Occipital lobe (tissue), 2 donors: Measurements from ENCODE around the gene PLEKHG5. TPM values are rescaled to one million over a fixed set of nuclear protein-coding genes. Genes with fewer than 3 reads are reported as not detected.
A peak's percentile ranks its signal among the peaks of the same experiment; 100 is the strongest.

Experiments
- DNase-seq: peaks from one replicate; lab custom pipeline; 2025; lab: John Stamatoyannopoulos, UW
- total RNA-seq: library from RNA; depleted of rRNA; stranded (reverse); fragments of >200 nt; gene quantifications from one replicate; pipeline ENCODE4 v1.2.3, GENCODE V29; 2014

Gene PLEKHG5, protein sequence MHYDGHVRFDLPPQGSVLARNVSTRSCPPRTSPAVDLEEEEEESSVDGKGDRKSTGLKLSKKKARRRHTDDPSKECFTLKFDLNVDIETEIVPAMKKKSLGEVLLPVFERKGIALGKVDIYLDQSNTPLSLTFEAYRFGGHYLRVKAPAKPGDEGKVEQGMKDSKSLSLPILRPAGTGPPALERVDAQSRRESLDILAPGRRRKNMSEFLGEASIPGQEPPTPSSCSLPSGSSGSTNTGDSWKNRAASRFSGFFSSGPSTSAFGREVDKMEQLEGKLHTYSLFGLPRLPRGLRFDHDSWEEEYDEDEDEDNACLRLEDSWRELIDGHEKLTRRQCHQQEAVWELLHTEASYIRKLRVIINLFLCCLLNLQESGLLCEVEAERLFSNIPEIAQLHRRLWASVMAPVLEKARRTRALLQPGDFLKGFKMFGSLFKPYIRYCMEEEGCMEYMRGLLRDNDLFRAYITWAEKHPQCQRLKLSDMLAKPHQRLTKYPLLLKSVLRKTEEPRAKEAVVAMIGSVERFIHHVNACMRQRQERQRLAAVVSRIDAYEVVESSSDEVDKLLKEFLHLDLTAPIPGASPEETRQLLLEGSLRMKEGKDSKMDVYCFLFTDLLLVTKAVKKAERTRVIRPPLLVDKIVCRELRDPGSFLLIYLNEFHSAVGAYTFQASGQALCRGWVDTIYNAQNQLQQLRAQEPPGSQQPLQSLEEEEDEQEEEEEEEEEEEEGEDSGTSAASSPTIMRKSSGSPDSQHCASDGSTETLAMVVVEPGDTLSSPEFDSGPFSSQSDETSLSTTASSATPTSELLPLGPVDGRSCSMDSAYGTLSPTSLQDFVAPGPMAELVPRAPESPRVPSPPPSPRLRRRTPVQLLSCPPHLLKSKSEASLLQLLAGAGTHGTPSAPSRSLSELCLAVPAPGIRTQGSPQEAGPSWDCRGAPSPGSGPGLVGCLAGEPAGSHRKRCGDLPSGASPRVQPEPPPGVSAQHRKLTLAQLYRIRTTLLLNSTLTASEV
- 25.6 TPM for total RNA-seq

DNA sequence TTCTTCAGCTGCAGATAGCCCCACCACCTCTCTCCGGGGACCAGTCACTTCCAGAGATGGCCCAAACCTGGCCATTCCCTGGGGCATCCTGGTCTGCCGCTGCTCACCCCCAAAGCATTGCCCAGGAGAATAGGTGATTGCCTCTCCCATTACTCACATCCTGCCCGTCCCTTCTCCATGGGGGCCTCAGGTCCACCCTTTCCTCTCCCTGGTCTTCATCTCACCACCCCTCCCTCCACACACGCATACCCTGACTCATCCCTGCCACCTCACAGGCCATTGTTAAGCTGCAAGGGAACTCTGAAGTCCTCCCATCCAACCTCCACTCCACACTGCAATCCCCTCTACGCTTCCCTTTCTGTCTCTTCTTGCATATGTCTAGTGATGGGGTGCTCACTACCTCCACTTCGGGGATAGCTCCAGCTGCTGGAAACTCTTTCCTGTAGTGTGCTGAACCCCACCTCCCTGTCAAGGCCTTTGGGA, at the start of gene PLEKHG5:
Gene PLEKHG5 (minus strand): TSS at position 188 of the 483 bp plus-strand sequence. CDS start 14,096 bp downstream, outside the sequence.
- DNase-seq, result no peak

DNA sequence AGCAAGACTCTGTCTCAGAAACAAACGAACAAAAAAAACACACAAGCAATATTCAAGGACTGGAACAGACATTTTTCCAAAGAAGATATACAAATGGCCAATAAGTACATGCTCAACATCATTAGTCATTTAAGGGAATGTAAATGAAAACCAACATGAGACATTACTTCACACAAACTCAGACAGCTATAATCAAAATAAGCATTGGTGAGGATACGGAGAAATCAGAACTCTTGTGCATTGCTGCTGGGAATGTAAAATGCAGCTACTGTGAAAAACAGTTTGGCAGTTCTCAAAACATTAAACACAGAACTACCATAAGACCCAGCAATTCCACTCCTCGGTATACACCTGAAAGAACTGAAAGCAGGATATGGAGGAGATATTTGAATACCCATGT, 47.5 kb upstream of the PLEKHG5 start:
- DNase-seq, result no peak

DNA sequence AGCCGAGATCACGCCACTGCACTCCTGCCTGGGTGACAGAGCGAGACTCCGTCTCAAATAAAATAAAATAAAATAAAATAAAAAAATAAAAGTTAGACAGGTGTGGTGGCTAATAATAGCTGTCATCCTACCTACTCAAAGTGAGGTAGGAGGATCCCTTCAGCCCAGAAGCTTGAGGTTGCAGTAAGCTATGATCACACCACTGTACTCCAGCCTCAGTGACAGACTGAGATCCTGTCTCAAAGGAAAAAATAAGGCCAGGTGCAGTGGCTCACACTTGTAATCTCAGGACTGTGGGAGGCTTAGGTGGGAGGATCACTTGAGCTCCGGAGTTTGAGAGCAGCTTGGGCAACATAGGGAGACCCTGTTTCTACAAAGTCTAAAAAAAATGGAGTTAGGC, 44.8 kb upstream of the PLEKHG5 start:
- no peak for DNase-seq

DNA sequence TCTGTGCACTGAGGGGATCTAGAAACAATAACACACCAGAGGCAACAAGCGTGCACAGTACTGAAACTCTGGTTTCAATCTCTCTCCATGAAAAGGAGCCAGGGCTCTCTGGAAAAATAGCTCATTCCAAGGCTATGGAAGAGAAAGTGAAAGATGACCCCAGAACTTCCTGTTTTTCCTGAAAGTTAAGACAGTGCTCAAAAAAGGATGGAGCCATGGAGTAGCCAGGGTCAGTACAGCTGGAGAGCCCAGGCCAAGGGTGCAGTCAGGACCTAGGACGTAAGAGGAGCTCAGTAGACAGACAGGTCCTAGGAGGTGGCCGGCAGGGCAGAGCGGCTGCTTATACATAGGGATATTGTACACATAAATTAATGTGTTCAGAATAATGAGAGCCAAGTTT, 43.7 kb upstream of the PLEKHG5 start:
- DNase-seq, result no peak

DNA sequence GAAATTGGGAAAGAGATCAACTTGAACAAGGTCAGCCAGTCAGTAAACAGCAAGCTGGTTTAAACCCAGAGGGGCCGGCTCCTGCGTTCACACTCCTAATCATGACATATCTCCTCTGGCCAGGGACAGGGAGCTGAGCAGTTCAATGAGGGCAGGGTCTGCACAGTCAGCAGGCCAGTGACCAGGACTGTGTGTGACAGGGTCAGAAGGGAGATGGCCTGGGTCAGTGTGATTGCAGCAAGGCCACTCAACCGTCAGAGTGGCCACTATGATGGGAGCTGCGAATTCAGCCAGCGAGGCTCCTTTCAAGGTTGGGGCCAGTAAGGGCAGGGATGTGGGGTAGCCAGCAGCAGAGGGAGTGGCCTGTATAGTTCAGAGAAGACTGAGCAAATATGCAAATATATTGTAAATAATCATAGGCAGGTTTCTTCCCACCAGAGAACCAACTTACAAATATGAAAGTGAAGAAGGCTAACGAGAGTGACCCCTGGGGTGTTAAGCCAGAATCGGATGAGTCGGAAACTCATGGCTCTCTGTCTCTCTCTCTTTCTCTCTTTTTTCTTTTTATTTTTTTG, 42.9 kb upstream of the PLEKHG5 start:
- no peak for DNase-seq

DNA sequence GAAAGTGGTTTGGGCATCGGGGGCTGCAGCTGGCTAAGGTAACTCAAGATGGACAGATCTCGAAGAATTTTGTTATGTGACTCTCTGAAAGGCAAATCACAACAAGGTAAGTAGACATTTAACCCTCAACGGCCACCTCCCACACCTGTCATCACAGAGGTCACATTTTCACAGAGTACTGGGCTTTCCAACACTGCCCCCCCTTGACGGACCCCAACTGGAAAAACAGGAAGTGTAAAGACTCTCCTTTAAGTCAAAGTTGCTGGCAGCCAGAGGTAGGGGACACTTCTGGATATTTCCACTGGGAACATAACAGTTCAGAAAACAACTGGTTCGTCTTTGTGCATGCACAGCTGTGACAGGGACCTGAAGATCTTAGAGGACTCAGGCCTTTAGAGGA, 40.5 kb upstream of the PLEKHG5 start:
- no peak for DNase-seq

DNA sequence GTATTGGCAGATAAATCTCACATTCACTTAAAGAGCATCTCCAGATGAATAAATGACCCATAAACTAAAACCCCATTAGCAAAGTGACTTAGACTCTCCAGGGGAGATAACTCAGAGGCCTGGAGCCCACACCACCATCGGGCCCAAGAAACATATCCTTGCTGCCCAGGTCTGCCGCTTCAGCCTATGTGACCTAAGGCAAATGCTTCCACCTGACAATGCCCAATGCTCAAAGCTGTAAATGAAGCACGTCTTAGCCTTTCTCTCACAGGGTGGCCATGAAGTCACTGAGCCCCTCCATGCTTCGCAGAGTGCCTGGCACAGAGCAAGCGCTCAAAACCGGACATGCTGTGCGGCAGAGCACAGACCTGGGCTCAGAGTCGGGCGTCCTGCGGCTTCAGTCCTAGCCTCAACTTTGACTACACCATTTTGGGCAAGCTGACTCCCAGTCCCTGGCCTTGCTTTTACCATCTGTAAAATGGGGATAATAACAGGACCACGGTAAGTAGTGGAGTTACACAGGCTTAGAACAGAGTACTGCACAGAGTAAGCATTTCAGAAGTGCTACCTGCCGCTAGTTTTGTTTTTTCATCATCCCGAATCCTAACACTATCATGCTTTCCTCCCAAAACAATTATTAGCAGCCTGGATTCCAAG, 39.2 kb upstream of the PLEKHG5 start:
- no peak for DNase-seq

DNA sequence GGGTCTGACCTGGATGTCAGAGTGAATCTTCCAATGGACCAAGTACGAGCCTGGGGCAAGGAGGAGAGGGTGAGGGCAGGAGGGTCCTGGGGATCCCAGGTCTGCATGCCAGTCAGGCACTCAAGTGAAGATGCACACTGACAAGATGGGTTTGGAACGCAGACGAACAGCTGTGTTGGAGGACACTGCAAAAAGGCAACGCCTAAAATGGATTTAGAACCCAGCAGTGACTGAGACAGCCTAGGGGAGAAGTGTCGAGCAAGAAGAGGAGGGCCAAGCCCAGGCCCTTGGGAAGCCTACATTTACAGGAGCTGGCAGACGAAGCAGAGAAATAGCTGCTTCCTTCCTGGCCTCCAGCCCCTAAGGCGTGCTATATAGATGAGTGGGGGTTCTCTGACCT, 37.0 kb upstream of the PLEKHG5 start:
- DNase-seq, result no peak

DNA sequence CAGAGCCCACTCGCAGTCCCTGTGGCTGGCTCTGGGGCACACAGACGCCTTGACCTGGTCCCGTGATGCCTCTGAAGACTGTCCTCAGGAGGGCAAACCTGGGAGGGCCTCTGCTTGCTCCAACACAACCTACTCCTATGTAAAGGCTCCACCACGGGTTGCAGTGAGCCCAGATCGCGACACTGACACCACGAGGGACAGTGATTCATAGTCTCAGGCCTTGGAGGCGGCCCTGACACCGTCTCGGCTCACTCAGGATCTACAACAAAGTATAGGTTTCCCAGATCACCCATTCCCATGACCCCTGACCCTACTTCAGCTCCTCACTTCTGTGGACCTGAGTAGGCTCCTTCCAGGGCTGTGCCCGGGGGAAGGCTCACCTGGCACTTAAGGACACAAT, 34.8 kb upstream of the PLEKHG5 start:
- no peak for DNase-seq

DNA sequence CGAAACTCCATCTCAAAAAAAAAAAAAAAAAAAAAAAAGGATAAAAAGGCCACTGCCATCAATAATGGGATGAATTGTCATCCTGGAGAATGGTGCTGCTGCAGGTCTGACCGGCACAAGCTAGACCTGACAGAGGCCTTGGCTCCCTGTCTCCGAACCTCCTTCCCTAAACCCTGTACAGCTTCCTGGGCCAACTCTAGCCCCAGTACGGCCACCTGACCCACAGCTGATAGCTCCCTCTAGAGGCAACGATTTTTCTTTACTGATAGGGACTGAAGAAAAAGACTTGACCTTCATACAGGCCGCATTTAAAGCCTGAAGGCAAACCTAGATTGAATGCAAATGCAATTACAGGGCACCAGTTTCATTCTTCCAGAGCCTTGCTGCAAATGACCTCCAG, 32.1 kb upstream of the PLEKHG5 start:
- no peak for DNase-seq

DNA sequence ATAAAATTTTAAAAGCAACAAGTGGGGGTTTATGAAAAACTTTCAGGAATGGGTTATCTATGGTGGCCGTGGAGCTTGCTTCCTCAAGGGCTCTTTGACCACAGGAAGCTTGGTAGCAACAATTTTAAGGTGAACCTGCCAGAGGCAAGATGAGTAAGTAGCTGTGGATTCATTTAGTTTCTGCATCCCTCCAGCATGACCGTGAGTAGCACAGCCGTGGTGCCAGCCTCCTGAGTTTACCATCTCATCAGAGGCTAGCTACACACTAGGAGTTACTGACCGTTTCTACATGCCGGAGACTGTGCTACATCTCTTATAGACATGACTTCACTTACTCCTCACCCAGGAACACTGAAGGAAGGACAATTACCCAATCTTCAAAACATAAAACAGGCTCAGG, 30.1 kb upstream of the PLEKHG5 start:
- no peak for DNase-seq

DNA sequence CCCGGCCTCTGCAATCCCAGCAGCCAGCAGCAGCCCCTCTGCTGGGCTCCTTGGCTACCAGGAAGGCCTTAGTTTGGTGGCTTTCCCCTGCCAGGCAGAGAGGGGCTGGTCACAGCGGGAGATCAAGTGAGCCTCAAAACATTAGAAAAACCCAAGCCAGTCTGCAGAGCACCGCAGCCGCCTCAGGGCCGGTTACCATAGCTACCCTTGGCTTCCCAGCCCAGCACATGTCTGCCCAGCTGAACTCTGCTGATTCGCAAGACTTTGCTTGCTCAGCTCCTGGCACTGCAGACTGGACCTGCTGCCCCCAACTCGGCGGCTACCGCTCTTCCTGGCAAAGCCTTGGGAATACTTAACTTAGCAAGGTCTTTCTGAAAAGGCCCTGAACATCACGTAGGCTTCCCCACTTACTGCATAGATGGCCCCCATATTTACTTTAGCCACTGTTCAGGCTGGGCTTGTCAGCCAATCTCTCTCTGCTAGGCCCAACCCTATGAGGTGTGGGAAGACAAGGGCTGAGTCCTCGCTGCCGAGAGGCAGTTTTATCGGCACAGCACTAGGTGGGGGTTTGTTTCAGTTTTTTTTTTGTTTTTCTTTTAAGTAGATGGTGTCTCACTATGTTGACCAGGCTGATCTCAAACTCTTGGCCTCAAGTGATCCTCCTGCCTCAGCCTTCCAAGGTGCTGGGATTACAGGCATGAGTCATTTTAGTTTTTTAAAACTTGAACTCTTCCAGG, 28.6 kb upstream of the PLEKHG5 start:
- DNase-seq, result peak; percentile 31

DNA sequence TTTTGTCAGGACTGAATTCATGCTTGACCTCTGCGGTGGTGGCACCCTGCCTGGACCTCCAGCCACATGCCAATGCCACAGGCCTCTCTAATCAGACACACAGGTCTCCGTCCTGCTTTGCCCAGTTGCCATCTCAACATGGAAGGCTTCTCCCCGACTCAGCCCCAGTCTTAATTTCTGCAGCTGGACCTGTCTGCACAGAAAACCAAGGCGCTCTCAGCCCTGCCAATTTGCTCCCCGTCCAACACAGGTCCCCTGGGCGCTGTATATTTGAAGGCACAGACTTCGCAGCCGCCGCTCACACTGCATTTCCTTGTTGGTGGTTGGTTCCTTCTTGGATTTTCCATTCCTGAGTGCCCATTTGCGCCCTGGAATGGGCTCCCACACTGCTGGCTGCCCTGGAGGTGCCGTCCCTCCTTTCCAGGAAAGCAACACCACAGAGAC, 28.0 kb upstream of the PLEKHG5 start:
- no peak for DNase-seq

DNA sequence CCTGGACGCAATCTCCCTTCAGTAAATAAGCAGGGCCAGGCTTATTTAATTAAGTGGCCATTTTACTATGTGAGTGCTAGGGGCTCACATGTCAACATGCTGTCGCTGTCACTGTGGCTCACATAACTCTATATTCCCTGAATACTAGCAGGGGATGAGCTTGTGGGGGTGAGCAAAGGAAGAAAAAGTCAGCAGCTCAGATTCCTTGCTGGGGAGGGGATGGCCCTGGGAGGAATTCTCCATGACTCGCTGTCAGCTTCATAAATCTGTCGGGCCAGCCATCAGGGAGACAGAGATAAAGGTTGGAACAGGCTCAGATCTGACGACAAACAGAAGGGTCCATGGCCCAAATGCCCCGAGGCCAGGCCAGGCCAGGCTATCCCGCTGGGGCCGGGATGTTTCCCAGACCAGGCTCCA, 26.0 kb upstream of the PLEKHG5 start:
- DNase-seq, result no peak

DNA sequence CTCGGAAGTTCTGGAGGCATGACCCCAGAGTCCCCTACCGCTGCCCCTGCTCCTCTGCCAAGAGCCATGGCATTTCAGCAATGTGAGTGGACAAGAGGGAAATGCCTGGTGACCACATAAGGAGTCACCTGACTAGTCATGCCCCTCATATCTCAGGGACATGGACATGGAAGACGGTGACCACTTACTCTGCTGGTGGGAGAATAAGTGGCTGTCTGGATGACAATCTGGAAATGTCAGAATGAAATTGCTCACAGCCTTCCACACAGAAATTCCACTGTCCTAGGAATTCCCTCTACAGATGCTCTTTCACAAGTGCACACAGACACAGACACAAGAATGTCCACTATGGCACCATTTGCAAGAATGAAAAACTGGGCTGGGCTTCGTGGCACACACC, 24.3 kb upstream of the PLEKHG5 start:
- no peak for DNase-seq

DNA sequence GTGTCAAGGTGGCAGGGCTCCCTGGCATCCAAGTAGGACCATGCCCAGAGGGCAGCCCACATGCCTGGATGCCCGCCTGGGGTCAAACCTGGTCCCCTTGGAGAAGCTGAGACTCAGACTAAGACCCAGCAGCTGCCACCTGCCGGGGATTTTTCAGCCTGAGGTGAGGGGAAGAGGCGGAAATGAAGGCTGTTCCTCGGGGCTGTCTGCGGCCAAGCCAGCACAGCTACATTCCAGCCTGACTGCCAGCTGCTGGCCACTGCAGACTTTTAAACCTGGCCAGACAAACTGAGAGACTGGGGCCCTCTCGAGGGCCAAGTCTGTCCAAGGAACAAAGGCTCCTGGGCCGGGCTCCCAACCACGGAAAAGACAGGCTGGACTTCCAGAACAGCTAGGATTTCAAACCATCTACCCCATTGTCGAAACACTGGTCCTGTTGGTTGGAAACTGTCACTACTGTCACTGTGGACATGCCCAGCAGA, 21.9 kb upstream of the PLEKHG5 start:
- no peak for DNase-seq

DNA sequence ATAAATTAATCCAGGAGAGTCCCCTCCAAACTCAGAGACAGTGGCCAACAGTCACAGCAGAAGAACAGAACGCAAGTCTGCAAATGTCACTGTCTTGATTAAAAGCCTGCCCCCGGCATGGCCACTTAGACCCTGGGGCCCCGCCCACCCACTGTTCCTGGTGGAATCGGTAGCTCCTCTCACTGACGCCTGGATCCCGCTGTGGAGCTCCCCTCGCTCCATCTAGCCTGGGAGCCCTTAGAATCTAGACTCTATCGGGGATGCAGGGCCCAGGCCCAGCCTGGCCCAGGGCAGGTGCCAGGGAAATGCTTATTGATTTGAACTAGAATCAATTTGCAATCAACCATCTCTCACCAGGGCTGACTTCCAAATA, 21.4 kb upstream of the PLEKHG5 start:
- DNase-seq, result no peak

DNA sequence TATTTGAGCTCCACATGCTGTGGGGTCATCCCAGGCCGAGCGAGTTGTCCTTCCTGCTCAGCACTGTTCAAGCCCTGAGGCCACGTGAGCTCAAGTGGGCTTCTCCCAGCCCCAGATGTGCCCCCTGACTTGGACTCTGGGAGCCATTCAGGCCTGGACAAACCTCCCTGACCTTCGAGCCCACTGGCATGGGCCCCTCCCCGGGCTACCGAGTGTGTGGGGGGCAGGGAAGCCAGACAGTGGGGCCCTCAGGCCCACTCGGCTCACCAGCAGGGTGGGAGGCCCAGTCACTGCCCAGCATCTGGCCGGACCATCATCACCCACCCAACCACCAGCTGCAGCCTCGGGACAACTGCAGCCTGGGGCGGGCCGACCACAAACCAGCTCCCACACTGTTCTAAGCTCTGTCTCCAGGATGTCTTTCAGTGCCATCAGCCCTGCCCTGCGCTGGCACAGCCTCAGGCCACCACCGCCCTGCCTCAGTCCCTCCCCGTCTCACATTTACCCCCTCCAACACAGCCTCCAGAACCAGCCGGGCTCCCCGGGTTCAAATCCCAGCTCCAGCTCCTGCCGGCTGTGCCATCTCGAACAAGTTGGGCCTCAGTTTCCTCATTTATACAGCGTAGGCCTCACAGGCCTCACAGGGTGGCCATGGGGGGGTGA, 20.9 kb upstream of the PLEKHG5 start:
- DNase-seq, result no peak

DNA sequence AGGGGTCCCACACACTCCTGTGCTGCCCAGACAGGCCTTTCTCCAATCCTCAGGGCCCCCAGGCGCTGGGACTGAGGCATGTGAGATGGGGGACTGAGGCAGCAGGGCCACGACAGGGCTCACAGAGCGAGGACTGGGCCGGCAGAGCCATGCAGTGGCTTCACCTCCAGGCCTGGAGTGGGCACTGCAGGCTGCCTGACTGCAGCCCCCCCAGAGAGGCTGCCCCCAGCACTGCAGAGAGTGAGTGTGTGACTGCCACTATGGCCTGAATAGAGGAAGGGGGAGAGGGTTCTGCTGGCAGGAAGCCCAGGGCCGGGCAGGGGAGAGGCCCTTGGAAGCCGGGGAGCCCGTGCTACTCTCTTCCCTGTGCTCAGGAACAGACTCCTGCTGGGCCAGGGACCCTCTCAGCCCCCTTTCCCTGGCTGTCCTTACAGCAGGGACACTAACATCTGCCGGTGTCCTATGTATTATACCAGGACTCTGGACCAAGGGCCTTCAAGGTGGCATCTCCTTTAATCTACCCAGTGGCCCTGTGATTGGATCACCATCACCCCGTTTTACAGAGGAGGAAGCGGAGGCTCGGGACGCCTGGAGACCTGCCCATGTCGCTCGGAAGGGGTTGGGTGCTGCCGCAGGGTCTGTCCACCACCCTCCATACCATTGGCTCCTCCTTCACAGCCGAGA, 20.2 kb upstream of the PLEKHG5 start:
- DNase-seq, result no peak
